Panc1 (cell line): ENCODE results near the gene TMPRSS5.

ENCODE experiments used
- POLR2AphosphoS5 ChIP-seq: IDR thresholded peaks from 2 replicates; pipeline ENCODE4 v1.6.1; 2012; ENCODE audit warnings: mild to moderate bottlenecking, low read depth, low read length, moderate library complexity
- TF ChIP-seq, protein P1 (sequence below): fragments of 450-650 bp; IDR thresholded peaks from 2 replicates; pipeline ENCODE4 v1.5.1; 2017; ENCODE audit warnings: mild to moderate bottlenecking
- TF ChIP-seq, protein P2 (sequence below), 2 experiments: IDR thresholded peaks; 2 replicates each; pipeline ENCODE4 v1.6.1; 2011 to 2012; ENCODE audit warnings: low read depth in 2 of 2, control low read depth in 1 of 2, low read length in 1 of 2, mild to moderate bottlenecking in 1 of 2, moderate library complexity in 1 of 2; ENCODE audit not compliant: insufficient read depth in 1 of 2

DNA sequence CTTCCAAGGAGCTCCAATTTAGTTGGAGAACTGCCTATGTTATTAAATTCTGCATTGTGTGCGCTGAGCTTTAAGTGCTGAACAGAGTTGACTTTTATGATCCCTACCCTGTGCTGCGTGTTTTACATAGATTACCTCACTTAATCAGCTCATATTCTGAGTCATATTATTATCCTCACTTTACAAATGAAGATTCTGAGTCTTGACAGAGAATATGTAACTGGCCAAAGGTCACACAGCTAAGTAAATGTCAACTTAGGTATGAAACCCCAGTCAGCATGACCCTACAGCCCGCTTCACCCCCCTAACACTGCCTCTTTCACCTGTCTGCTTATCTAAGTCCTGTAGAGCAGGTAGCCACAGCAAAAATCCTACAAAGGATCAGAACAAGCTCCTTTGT is 19.8 kb upstream of the TMPRSS5 start:
- TF ChIP-seq, protein P1, sequence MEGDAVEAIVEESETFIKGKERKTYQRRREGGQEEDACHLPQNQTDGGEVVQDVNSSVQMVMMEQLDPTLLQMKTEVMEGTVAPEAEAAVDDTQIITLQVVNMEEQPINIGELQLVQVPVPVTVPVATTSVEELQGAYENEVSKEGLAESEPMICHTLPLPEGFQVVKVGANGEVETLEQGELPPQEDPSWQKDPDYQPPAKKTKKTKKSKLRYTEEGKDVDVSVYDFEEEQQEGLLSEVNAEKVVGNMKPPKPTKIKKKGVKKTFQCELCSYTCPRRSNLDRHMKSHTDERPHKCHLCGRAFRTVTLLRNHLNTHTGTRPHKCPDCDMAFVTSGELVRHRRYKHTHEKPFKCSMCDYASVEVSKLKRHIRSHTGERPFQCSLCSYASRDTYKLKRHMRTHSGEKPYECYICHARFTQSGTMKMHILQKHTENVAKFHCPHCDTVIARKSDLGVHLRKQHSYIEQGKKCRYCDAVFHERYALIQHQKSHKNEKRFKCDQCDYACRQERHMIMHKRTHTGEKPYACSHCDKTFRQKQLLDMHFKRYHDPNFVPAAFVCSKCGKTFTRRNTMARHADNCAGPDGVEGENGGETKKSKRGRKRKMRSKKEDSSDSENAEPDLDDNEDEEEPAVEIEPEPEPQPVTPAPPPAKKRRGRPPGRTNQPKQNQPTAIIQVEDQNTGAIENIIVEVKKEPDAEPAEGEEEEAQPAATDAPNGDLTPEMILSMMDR: no peak
- TF ChIP-seq, protein P2, sequence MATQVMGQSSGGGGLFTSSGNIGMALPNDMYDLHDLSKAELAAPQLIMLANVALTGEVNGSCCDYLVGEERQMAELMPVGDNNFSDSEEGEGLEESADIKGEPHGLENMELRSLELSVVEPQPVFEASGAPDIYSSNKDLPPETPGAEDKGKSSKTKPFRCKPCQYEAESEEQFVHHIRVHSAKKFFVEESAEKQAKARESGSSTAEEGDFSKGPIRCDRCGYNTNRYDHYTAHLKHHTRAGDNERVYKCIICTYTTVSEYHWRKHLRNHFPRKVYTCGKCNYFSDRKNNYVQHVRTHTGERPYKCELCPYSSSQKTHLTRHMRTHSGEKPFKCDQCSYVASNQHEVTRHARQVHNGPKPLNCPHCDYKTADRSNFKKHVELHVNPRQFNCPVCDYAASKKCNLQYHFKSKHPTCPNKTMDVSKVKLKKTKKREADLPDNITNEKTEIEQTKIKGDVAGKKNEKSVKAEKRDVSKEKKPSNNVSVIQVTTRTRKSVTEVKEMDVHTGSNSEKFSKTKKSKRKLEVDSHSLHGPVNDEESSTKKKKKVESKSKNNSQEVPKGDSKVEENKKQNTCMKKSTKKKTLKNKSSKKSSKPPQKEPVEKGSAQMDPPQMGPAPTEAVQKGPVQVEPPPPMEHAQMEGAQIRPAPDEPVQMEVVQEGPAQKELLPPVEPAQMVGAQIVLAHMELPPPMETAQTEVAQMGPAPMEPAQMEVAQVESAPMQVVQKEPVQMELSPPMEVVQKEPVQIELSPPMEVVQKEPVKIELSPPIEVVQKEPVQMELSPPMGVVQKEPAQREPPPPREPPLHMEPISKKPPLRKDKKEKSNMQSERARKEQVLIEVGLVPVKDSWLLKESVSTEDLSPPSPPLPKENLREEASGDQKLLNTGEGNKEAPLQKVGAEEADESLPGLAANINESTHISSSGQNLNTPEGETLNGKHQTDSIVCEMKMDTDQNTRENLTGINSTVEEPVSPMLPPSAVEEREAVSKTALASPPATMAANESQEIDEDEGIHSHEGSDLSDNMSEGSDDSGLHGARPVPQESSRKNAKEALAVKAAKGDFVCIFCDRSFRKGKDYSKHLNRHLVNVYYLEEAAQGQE (IDR thresholded peaks at IDR 0.05; ENCODE audit: insufficient read depth in 1 of 2, low read depth in 2 of 2, low read length in 1 of 2): no peak
- TF ChIP-seq POLR2AphosphoS5: no peak
